Activated gamma-delta T cell treated with Interleukin-2 at 50 U/mL for 16 hours (primary cell): ENCODE results near the gene ZNF560.

Source experiments
- DNase-seq: peaks from one replicate; pipeline ENCODE4 v3.0.0-alpha.2; 2020

ZNF560 gene

DNA sequence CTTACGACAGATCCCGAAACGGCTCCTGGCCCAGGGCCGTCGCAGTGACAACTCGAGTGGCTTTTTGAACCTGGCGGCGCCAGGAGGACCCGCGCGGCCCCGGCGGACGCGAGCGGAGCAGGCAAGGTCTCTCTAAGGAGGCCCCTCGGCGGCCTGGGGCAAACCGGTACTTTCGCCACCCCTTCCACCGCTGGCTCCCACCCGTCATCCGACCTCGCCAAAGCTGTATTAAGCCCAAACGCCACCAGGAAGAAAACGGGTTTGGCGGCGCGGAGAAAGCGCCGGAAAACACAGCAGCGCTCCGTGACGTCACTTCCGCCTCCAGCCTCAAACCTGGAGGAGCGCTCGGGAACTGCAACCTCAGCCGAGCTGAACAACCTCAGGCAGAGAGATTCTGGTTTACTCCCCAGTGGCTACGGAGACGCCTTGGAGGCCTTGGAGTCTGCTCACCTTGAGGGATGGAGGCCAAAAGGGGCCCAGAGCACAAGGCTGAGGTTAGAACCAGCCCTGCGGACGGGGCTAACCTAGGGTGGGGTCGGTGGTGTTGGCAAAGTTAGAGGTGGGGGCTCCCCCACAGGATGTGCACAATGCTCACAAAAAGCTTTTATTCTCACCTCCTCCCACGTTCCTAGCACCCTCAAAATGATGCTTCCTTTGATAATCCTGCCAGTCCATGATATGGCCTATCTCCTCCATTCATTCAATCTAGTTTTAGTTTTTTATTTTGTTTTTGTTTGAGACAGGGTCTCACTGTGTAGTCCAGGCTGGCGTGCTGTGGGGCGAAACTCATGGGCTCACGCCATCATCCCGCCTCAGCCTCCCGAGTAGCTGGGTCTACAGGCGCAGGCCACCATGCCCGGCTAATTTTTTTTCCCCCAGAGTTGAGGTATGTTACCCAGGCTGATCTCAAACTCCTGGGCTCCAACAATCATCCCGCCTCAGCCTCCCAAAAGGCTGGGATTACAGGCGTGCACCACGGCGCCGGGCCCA is 62.8 kb downstream of the ZNF560 start, which contains the start of gene ZNF266:
Gene ZNF266 (minus strand): TSS at position 295 of the 990 bp plus-strand sequence. CDS start 15,484 bp downstream, outside the sequence.
- DNase-seq = peak; percentile 89

DNA sequence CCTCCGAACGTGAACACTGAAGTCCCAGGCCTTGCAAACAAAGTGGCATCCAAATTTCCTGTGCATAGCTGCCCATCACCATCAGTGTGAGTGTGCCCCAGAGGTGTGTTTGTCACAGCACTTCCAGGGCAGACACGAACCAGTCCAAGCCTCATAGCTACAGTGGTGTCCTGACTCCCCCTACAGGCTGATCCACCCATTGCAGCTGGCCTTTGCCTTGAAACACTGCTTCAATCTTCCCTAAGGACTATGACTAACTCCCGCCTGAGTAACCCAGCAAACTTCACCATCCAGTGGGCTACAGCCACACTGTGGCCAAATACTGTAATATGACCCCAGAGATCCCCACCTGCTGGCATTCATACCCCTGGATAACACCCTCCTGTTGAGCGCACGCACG is 66.9 kb downstream of the ZNF560 start:
- DNase-seq = peak; percentile 5

DNA sequence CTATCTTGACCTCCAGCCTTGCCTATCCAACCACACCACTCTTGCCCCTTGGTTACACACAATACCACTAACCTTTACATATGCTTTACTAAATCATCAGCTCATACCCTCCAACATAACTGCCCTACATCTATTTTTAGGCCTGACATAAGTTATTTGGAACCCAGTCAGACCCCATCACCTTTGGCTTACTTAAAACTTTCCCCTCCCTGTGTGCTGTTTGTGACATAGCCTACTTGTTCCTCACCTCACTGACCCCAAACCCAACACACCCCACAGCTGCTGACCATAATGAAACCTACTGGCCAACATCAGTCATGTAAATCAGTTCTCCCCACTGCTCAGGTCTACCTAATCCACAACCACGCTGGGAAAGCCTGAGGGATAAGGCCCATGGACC is 68.0 kb downstream of the ZNF560 start:
- no peak for DNase-seq

DNA sequence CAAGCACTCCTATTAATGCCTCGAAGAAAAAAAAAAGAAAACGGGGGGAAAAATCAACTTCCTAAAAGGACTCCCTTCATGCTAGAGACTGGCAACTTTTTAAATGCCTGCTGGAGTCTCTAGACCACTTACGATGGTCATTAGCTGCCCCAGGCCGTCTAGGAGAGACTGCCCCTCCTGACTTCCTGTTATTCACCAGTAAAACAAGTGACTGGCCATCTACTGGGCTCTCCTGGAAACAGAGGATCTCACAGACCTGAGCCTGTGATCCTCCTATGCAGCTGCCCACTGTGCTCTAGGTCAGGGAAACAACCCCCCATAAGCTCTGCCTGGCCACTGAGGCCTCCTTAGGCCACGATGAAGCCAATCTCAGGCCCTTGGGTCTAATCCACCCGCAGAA is 70.5 kb downstream of the ZNF560 start:
- DNase-seq = no peak
